Measurements from ENCODE around the gene ZXDC. TPM values are rescaled to one million over a fixed set of nuclear protein-coding genes. Genes with fewer than 3 reads are reported as not detected.

ZXDC gene
- total RNA-seq, 1 experiment from 2014 or later = 61.1 TPM

GRCh38 chr3:126416943-126417342, 58.7 kb downstream of the ZXDC start:
- intact Hi-C loops (cut with micrococcal nuclease; ENCODE audit: unreplicated experiment) = no loop called here
- no peaks in the 10 kb centered on the region for H3K9me3 ChIP-seq (ENCODE audit: low read depth, low read length, poor library complexity, severe bottlenecking)
- no peak overlapping the region for H3K27ac ChIP-seq (ENCODE audit: low read depth, low read length, poor library complexity, severe bottlenecking)
- H3K27me3 ChIP-seq (replicated peaks; ENCODE audit: insufficient read depth, low read depth, low read length, poor library complexity) = no peaks in the 10 kb centered on the region
- no peak overlapping the region for H3K4me3 ChIP-seq (ENCODE audit: low read depth, low read length, poor library complexity, severe bottlenecking)
- no peak for TF ChIP-seq EZH2 (IDR thresholded peaks at IDR 0.05; ENCODE audit: borderline replicate concordance, low read depth, low read length, poor library complexity, severe bottlenecking)
- TF ChIP-seq, protein P1, sequence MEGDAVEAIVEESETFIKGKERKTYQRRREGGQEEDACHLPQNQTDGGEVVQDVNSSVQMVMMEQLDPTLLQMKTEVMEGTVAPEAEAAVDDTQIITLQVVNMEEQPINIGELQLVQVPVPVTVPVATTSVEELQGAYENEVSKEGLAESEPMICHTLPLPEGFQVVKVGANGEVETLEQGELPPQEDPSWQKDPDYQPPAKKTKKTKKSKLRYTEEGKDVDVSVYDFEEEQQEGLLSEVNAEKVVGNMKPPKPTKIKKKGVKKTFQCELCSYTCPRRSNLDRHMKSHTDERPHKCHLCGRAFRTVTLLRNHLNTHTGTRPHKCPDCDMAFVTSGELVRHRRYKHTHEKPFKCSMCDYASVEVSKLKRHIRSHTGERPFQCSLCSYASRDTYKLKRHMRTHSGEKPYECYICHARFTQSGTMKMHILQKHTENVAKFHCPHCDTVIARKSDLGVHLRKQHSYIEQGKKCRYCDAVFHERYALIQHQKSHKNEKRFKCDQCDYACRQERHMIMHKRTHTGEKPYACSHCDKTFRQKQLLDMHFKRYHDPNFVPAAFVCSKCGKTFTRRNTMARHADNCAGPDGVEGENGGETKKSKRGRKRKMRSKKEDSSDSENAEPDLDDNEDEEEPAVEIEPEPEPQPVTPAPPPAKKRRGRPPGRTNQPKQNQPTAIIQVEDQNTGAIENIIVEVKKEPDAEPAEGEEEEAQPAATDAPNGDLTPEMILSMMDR (conservative IDR thresholded peaks at IDR 0.05; ENCODE audit: low read depth, low read length) = no peak
- no peaks in the 10 kb centered on the region for H3K4me1 ChIP-seq (ENCODE audit: insufficient read depth, low read length, poor library complexity, severe bottlenecking)
- DNase-seq (ENCODE audit: low spot score) = no peak
- BruUV-seq (replicated peaks) = no TSS peak
- ChIA-PET POLR2A (ENCODE audit: low non-redundant PET) (no interaction called here), CTCF (no interaction called here)
- H3K36me3 ChIP-seq (ENCODE audit: insufficient read depth, low read length, poor library complexity, severe bottlenecking) = no peaks in the 10 kb centered on the region

DNA sequence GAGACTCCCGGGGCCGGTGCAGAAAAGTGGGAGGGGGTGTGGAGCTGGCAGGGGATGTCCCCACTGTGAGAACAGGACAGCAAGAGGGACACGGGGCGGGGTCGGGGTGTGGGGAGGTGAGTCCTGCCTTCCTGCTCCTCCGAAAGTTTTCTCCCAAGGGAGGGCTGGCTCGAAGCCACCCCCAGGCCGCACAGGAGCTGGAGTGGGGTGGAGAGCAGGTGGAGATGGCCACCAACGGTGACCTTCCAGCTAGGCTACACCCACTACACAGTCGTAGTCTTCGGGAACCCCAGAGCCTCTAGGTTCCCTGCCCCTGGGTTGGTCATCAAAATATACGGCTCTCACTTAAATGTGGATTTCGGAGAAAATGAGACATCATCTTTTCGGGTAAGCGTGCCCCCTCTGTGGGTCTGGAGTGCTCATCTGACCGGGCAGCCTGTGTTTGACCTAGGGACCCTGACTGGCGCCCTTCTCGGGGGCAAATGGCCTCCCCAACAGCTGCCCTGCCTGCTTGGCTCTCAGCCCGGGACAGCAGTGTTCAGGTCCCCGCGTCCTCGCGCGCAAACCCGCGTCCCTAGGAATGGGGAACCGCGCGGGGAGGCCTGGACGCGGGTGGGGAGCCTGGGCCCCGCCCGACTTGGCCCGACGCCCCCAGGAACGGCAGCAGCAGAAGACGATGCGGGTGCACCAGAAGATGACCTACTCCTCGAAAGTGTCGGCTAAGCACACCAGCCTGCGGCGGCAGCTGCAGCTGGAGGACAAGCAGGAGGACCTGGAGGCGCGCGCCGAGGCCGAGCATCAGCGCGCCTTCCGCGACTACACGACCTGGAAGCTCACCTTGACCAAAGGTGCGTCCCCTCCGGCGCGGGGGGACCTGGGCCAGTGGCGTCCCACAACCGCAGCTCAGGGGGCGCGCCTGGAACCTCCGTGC, 59.8 kb downstream of the ZXDC start:
- ChIA-PET CTCF (no interaction called here), POLR2A (ENCODE audit: low non-redundant PET) (no interaction called here)
- DNase-seq (ENCODE audit: low spot score) = no peak
- Histone ChIP-seq H3K9me3 (ENCODE audit: low read depth, low read length, poor library complexity, severe bottlenecking) (no peaks in the 10 kb centered on the region), H3K27ac (ENCODE audit: low read depth, low read length, poor library complexity, severe bottlenecking) (no peak overlapping the region), H3K36me3 (ENCODE audit: insufficient read depth, low read length, poor library complexity, severe bottlenecking) (no peaks in the 10 kb centered on the region), H3K27me3 (replicated peaks; ENCODE audit: insufficient read depth, low read depth, low read length, poor library complexity) (no peaks in the 10 kb centered on the region), H3K4me1 (ENCODE audit: insufficient read depth, low read length, poor library complexity, severe bottlenecking) (no peaks in the 10 kb centered on the region), H3K4me3 (ENCODE audit: low read depth, low read length, poor library complexity, severe bottlenecking) (no peak overlapping the region)
- intact Hi-C loops (cut with micrococcal nuclease; ENCODE audit: unreplicated experiment) = no loop called here
- TF ChIP-seq, protein P1 (conservative IDR thresholded peaks at IDR 0.05; ENCODE audit: low read depth, low read length) = no peak
- TF ChIP-seq EZH2 (IDR thresholded peaks at IDR 0.05; ENCODE audit: borderline replicate concordance, low read depth, low read length, poor library complexity, severe bottlenecking) = no peak
- BruUV-seq (replicated peaks) = no TSS peak

DNA sequence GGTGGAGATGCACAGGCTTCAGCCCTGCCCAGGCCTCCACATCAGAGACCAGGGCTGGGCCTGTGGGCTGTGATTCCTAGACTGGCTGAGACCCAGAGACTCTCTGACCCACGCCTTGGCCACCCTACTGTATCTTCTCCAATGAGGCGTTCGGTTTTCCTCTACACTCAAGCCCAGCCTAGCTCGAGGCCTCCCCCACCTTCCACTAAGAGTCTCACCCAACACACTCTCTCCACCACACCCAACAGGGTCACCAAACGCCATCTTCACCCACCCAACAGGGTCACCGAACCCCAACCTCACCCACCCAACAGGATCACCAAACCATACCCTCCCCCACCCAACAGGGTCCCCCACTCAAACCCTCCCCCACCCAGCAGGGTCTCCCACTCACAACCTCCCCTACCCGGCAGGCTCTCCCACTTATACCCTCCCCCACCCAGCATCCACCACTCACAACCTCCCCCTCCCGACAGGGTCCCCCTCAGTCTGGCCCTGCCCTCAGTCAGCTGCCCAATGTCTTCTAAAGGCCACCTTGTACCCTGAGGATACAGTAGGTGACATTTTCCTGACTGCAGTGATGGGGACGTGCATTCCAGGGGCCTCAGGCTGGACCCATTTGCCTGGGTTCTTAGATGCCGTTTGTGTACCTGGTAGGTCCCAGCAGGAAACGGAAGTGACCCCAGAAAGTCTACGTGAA, 60.6 kb downstream of the ZXDC start:
- ChIA-PET POLR2A (ENCODE audit: low non-redundant PET) (no interaction called here), CTCF (no interaction called here)
- H3K36me3 ChIP-seq (ENCODE audit: insufficient read depth, low read length, poor library complexity, severe bottlenecking) = no peaks in the 10 kb centered on the region
- intact Hi-C loops (cut with micrococcal nuclease; ENCODE audit: unreplicated experiment) = no loop called here
- H3K4me1 ChIP-seq (ENCODE audit: insufficient read depth, low read length, poor library complexity, severe bottlenecking) = no peaks in the 10 kb centered on the region
- TF ChIP-seq, protein P1 (conservative IDR thresholded peaks at IDR 0.05; ENCODE audit: low read depth, low read length) = no peak
- TF ChIP-seq EZH2 (IDR thresholded peaks at IDR 0.05; ENCODE audit: borderline replicate concordance, low read depth, low read length, poor library complexity, severe bottlenecking) = no peak
- no peak overlapping the region for H3K27ac ChIP-seq (ENCODE audit: low read depth, low read length, poor library complexity, severe bottlenecking)
- no peaks in the 10 kb centered on the region for H3K27me3 ChIP-seq (replicated peaks; ENCODE audit: insufficient read depth, low read depth, low read length, poor library complexity)
- H3K9me3 ChIP-seq (ENCODE audit: low read depth, low read length, poor library complexity, severe bottlenecking) = no peaks in the 10 kb centered on the region
- no peak for DNase-seq (ENCODE audit: low spot score)
- no TSS peak for BruUV-seq (replicated peaks)
- no peak overlapping the region for H3K4me3 ChIP-seq (ENCODE audit: low read depth, low read length, poor library complexity, severe bottlenecking)
